GM12874 (cell line): ENCODE results near the gene SLC39A6.

Experiments
- CTCF ChIP-seq: IDR thresholded peaks from 2 replicates; pipeline ENCODE4 v1.5.1; 2011; ENCODE audit warnings: low read depth, mild to moderate bottlenecking, control low read depth, low read length, moderate library complexity; ENCODE audit not compliant: insufficient read depth

SLC39A6 gene

GRCh38 chr18:36162981-36163380, 33.8 kb upstream of the SLC39A6 start:
- TF ChIP-seq CTCF: no peak

- TF ChIP-seq CTCF: no peak
Measured at GRCh38 chr18:36160959-36161371, 31.8 kb upstream of the SLC39A6 start.

GRCh38 chr18:36158266-36158867, 29.2 kb upstream of the SLC39A6 start:
- TF ChIP-seq CTCF: no peak

- TF ChIP-seq CTCF: no peak
Measured at GRCh38 chr18:36157441-36157840, 28.3 kb upstream of the SLC39A6 start.

GRCh38 chr18:36155851-36156757, 27.0 kb upstream of the SLC39A6 start:
- TF ChIP-seq CTCF: no peak

- no peak for TF ChIP-seq CTCF
Measured at GRCh38 chr18:36153771-36154170, 24.6 kb upstream of the SLC39A6 start.

GRCh38 chr18:36153203-36153602, 24.1 kb upstream of the SLC39A6 start:
- TF ChIP-seq CTCF: no peak
